GM21423 (cell line): Measurements from ENCODE around the gene AADAC.
"Not testable (repeated sequence)": the region's sequence is repeated elsewhere in the genome, so short reads cannot be mapped to it uniquely, and the experiment has no call there.

Experiments
- ATAC-seq: cut with Tn5 transposase; IDR thresholded peaks from one replicate; pipeline ENCODE4 v1.9.1; 2021; ENCODE audit warnings: mild to moderate bottlenecking, moderate library complexity; ENCODE audit not compliant: unreplicated experiment

The AADAC gene

GRCh38 chr3:151852074-151852811 lies 38.3 kb downstream of the AADAC start:
- ATAC-seq: no peak

DNA sequence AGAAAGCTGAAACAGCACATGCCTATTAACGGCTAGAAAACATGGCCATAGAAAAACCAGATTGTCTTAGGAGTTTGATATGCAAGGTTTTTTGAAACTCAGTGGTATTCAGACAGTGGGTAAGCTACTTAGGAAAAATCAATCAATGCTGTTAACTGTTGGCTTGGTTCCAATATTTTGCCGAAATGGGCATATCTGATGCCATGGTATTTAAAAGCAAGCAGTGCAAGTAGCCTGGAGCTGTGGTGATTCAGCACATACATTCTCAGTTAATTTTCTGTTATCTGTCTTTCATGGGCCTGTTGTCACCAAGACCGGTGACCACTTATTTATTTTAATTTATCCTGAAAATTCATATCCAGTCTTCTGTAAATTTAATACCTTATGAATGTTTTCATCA lies 42.2 kb downstream of the AADAC start:
- ATAC-seq: no peak

DNA sequence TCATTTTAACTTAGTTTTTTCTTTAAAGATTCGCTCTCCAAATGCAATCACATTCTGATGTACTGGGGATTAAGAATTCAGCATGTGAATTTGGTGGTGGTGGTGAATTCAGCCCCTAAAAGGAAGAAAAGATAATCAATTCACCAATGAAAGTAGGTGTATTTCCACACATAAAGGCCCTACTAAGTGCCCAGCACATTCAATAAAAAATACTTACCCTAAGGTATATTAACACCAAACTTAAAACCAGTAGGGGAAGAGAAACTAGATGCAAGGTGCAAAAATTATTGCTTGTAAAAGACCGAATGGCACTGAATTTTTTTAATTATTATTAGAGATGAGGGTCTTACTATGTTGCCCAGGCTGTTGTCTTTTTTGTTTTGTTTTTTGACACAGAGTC lies 42.7 kb downstream of the AADAC start:
- ATAC-seq: no peak

DNA sequence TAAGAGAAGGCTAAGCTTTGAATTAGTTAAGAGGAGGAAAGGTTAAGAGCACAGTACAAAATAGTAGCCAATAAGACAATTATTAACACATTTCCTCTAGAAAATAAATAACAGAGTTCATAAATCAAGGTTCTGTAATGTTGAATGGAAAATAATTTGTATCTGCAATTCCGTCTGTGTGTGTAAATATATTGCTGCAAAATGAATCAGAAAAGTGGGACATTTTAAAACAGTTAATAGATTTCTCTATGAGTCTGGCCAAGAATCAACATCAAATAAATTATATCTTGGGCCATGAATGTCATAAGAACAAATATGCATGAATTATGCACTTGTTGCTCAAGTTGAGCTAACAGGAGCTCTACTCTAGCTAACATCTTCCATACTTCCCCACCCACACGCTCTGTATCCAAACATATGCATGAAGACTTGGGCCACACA lies 45.3 kb downstream of the AADAC start:
- ATAC-seq: no peak

DNA sequence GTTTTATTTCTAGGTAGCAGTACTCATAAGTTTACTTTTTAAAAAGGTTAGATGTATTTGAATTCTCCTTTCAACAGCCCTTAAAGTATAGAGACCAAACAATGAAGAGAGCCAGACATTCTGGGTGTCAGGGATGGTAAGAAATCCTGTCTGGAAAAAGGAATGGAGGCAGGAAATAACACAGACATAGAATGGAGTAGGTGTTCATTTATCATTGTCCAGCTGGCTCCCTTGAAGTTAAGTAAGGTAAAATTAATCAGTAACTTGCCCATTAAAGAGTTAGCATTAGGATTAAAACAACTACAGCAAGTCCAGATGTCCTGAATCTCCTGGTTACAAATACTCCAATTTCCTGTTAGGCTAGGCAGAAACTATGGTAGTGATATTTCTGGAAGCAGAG lies 46.0 kb downstream of the AADAC start:
- no peak for ATAC-seq

DNA sequence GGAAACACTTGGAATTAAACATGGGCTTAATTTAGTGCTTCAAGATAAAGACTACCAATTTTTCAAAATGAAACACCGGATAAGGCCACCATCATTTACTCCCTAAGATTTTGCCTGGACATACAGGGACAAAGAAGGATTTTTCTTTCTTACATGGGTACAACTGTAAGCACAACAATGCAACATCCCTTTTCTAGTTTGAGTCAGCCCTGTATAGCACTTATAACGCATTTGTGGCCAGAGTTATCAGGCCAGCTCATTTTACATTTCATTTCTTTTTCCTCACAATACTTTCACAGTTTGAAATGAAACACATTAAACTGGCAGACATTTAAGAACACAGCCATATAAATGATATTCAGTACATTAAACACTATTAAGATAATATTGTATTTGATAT lies 49.7 kb downstream of the AADAC start:
- no peak for ATAC-seq

DNA sequence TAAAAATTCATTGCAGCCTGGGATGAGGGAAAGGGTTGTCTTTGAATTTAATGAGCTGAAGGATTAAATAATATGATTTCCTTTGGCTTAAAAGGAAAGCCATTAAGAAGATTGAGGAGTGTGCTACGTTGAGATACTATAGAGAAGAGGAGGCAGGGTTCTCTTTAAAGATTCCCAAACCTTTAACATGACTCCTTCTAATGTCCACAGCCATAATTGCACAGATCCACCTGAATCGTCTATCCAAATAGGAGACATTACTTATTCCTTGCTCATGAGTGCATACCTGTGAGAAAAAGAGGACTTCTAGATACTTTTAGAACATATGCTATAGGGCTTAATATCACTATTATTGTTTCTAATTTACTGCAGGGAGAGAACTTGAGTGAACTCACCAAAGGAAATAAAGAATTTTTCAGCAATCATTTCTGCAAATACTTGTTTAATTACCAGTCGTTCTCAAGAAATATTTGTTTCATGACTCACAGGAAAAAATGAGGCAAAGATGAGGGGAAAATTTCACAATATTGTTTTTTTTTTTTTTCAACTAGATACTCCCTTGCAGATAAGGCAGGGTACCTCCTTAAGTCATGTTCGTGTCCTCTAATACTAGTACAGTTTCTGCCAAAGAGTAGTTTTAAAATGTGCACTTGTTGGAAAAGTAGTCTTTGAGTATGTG lies 50.6 kb downstream of the AADAC start:
- no peak for ATAC-seq

DNA sequence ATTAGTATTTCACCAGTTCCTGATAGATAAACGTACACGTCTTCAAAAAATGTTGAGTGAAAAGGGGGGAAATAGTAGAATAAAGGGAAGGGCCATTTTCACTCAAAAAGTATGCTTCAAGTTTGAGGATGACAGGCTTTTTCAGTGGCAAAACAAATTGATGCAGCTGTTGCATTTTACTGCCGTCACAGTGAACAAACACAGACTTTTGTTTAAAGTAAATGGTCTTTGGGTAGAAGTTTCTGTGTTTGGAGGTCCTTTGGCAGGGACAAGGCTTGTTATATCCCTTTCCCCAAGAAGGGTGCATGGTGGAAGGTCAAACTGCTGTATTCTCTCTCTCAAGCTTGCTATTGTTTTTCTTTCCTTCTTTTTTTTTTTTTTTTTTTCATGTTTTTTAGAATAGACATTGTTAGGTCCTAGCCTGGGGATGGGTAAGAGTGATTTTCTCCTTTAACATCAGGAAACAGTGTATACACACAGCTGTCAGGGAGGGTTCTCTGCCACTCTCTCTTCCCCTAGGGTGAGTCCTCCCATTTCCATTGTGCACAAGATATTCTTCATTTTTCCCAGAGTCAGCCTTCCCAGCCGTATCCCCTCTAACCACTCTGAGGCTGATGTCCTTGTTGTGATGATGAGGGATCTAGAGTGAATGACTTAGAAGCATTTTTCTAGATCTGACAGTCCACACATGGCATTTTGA lies 52.9 kb downstream of the AADAC start:
- ATAC-seq: no peak

- ATAC-seq: no peak
Measured at GRCh38 chr3:151867666-151868065, 53.8 kb downstream of the AADAC start.

GRCh38 chr3:151869181-151869580 lies 55.3 kb downstream of the AADAC start:
- no peak for ATAC-seq

- peak; percentile 73 for ATAC-seq
Measured at GRCh38 chr3:151871639-151872468, 57.9 kb downstream of the AADAC start.

DNA sequence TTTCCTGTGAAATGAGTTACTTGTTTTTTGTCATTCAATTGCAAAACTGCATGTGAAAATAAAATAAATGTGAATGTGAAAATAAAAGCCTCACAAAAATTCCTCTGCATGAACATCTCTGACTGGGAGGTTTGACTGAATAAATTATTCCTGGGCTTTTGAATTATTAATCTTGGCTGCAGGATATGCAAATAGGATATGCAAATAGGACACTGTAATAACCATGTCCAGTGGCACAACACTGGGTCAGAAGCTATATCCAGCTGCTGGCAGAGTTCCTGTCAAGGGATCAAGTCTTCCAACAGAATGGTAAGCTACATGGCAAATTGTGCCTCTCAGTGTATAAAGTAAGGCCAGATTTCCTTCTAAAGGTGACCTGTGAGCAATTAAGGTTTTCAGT lies 59.5 kb downstream of the AADAC start, which contains the start of gene SUCNR1:
TSS of gene SUCNR1 (plus strand) at position 246 of the 400 bp plus-strand sequence. CDS start 6,250 bp downstream, outside the sequence.
- no peak for ATAC-seq

DNA sequence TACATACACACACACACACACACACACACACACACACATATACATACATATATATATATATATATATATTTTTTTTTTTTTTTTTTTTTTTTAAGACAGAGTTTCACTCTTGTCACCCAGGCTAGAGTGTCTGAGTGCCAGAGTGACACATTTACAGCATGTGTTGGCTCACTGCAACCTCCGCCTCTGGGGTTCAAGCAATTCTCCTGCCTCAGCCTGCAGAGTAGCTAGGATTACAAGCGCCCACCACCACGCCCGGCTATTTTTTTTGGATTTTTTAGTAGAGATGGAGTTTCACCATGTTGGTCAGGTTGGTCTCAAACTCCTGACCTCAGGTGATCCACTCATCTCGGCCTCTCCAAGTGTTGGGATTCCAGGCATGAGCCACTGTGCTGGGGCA lies 60.2 kb downstream of the AADAC start:
- ATAC-seq: not testable (repeated sequence)

GRCh38 chr3:151875759-151876158 lies 61.8 kb downstream of the AADAC start:
- peak; percentile 79 for ATAC-seq

- no peak for ATAC-seq
Measured at GRCh38 chr3:151877269-151877668, 63.4 kb downstream of the AADAC start.
